ENCODE data around the gene OBSCN.

Gene OBSCN

GRCh38 chr1:228344631-228345072 is 136.8 kb downstream of the OBSCN start:
- DNase-seq = no peak

GRCh38 chr1:228345201-228345930 is 137.5 kb downstream of the OBSCN start:
- DNase-seq = no peak

DNA sequence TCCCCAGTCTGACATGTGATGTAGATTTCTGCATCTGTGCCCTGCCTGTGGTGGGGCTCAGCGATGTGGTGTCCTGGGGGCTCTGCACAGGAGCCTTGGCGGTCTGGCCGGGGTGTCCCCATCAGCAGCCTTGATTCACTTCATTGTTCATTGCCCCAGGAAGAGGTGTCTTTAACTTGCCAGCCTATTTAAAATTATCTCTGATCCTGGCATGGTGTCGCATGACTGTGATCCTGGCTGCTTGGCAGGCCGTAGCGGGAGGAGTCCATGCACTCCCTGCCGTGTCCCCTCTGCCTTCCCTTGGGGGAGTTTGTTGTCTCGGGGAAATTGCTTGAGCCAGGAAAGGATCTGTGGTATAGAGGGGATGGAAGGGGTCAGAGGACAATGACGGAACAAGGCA is 138.9 kb downstream of the OBSCN start:
- no peak for DNase-seq

DNA sequence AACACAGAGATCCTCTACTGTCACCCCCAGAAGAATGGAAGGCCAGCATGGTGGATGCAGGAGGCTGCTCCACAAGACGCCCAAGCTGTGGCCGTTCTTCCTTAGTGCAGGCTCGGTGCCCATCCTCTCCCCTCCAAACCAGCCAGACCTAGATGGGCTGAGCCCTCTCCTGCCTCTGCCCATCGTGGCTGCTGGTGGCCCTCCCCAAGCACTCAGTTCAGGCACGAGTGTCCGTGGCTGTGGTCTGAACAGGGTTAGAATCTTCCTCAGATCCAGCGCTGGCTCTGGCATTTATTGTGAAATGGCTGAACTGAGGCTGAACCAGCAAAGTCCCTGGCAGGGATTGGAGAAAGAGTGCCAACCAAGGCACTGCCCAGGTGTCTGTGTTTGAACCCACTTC is 139.3 kb downstream of the OBSCN start:
- no peak for DNase-seq

DNA sequence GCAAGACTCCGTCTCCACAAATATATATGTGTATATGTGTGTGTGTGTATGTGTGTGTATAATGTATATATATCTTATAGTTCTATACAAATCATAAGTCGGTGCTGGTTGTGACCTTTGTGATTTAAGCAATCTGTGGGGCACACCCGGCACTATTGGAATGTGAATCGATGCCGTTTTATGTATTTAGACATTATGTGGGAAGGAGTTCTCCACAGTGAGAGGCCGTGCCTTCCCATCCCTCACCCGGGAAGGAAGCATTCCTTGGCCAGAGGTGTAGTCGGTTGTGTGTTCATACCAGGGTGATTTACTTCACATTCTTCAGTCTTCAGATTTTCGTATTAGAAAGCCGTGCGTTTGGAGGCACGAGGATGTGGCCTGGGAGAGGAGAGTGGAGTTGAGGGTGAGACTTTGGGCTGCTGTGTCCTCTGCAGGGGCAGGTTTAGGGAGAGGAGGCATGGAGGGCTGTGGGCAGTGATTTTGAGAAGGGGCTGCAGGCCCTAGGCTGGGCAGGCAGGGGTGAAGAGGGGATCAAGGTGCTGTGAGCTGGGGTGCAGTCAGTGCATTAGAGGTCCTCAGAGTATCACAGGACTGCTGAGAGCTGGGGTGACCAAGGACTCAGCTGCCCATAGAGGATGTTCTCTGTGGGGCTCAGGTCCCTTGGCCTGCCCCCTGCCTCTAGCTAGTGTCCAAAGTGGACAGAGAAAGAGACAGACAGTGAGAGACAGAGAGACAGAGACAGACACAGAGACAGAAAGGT is 141.0 kb downstream of the OBSCN start:
- no peak for DNase-seq

DNA sequence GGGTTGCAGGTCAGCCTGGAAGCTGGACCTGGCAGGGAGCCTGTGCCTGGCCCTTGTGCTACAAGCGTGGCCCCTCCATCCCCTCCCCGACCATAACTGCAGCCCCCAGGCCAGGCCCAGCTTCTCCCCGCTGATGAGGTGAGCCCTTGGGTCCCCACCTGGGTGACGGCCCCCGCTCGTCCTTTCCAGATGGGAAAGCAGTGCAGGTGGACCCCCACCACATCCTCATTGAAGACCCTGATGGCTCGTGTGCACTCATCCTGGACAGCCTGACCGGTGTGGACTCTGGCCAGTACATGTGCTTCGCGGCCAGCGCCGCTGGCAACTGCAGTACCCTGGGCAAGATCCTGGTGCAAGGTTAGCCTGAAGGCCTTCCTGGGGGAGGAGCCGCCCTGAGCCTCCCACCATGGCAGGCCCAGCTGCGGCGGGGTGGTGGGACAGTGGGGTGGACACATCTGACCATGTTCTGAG is 141.9 kb downstream of the OBSCN start:
- no peak for DNase-seq

GRCh38 chr1:228350179-228350742 is 142.4 kb downstream of the OBSCN start:
- no peak for DNase-seq

DNA sequence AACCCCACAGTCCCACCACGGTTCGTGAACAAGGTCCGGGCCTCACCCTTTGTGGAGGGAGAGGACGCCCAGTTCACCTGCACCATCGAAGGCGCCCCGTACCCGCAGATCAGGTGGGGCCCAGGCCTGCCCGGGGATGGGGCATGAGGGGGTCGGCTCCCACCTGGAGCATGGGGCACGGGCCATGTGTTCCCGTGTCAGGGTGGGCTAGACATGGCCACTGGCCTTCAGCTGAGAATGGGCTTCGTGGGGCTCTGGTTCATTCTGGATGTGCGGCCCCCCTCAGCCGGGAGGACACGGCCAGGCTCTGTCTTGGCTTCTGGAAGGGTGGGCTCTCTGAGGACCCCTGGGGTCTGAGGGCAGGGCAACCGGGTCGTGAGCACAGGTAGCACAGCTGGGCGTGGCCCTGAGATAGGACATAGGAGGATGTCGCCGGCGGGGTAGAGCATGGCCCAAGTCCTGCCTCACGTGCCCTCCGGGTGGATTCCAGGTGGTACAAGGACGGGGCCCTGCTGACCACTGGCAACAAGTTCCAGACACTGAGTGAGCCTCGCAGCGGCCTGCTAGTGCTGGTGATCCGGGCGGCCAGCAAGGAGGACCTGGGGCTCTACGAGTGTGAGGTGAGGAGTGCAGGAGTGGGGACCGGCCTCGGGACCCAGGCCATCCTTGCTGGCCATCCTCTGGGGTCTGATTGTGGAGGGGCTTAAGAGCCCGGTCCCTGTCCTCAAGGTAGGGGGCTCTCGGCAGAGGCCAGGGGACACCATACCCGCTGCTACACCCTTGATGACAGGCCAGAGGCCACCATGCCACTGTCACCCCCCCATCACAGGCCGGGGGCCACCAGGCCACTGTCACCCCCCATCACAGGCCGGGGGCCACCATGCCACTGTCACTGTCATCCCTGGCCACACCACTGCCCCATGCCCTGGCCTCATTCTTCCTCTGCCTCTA is 143.3 kb downstream of the OBSCN start:
- DNase-seq = no peak

DNA sequence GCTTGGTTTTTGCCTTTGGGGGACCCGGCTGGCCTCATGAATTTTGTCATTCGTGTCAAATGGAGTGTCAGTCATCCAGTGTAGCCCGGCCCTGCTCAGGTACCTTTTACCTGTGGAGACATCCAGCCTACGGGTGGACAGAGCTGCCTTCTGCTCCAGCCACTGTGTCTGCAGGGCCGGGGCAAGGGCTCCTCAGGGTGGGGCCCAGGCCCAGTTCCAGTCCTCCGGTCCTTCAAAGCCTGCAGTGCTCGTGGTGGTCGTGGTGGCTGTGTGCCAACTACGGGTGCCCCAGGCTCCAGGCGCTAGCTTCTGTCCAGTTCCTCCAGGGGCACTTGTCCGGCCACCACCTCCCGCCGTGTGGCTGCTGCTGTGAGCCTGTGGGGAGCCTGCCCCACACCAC is 144.0 kb downstream of the OBSCN start:
- DNase-seq = no peak

- DNase-seq = no peak
Measured at GRCh38 chr1:228352677-228353481, 145.0 kb downstream of the OBSCN start.

DNA sequence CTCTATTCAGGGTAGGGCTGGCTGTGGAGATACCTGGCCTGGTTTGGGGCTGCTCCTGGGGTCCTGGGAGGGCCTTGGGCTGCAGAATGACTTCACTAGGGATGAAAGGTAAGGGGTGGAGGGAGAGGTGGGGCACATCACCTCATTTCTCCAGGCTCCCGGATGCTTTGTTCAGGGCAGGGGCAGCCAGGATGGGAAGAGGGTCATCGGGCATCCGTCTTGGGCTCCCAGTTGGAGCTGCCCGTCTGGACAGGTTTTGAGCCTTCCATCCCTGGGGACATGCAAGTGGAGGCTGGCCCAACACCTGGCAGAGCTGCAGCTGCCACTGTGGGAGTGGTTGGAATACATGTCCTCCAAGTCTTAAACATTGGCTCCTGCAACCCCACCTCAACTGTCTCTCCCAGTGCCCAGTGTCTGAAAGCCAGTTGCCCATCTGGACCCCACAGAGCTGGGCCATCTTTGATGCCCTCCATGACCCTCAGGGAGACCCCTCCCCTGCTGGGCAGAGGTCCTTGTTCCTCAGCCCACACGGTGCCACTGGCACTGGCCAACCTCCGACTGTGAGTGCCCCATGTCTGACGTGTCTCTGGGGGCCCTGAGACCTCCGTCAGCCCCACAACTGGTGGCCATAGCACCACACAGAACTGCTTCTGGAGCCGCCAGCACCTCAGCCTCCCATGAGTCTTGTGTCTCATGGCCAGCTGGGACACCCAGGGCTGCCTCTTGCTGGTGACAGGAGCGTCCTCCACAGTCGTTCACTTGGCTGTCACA is 145.9 kb downstream of the OBSCN start:
- DNase-seq = no peak

DNA sequence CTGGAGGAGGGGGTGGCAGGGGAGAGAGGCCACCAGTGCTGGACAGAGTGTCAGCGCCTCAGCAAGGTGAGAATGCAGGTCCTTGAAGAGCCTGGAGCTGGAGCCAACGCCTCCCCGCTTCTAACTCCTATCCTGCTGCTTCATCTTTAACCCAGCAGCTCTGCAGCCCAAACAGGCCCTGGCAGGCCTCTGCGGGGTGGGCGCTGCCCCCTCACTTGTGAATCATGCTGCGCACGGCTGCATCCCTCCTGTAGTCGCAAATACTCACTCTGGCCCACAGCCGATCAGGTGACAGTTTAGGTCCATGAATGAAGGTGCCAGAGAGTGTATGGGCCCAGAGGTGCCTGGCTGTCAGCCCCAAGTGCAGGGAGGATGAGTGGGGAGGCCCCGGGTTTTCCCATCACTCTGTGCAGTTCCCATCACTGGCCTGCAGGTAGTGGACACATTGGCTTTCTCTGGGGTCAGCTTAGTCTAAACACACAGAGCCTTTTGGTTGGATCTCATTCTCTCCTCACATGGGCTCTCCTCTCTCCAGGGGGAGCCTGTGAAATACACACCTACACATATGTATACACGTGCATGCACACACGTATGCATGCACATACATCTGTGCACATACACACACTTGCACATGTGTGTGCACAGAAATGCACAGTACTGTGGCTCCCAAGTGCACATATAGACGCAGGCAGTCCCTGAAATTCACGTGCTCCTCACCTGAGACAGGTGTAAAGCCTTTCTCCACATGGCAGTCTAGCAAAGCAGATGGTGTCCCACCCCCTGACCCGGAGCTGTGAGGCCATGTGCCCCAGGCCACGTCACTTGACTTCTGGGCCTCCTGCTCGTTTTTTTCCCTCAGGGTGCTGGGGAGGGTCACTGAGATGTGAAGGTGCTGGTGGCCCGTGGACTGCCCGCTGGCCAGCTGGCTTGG is 146.8 kb downstream of the OBSCN start:
- DNase-seq = no peak

DNA sequence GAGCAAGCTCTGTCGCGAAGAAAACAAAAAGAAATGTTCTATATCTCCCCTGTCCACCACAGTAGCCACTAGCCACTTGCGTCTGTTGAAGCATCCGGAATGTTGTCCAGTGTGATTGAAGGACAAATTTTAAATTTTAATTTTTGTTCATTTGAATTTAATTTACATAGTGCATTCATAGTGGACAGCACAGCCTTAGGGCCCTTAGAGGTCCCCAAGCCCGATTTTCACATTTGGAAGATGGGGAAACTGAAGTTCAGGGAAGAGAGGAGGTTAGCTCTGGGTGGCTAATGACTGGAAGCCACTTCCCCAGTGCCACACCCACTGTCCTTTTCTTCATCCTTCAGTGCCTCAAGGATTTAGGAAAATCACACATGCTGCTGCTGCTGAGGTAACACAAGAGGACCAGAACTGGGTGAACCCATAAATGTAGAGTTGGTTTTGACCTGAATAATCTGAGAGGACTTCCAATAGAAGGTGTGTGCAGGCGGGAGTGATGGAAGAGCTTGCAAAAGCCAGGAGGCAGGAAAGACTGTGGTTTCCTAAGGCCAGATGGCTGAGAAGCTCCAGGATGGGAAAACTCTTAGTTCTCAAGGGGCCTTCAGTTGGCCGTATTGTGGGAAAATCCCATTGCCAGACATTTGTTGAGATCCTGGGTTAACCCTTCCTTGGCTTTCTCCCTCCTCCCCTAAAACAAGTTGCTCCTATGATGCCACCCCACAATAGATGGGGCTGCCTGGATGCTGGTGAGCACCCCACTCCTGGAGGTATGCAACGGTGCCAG is 149.2 kb downstream of the OBSCN start:
- no peak for DNase-seq

DNA sequence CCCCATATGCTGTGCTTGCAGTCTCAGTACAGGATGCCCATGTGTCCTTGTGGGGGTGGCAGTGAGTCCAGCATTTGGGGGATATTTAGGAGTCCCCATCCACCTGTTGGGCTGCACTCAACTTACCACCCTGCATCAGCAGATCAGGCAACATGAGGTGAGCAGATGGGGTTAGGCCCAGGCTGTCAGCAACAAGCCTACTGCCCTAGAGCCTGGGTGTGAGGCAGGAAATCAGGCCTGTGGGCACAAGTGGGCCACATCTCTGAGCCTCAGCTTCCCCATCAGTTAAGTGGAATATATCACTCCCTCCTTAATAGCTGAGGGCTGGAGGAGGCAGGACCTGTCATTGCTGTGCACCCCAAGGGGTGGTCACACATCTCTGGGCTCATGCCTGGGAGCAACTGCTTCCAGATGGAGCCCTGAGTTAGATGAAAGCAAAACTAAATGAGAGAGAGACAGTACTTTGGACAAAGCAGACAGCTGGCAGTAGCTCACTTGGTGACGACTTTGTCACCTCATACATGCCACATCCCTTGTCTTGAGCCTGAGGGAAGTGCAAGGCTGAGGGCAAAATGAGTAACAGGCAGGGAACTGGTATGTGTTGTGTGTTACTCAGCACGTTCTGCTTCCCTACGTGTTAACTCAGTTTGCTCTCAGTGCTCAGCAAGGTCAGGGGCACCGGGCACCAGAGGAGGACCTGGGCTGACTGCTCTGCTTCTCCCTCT is 150.4 kb downstream of the OBSCN start:
- no peak for DNase-seq

- DNase-seq = no peak
Measured at GRCh38 chr1:228358764-228359612, 151.1 kb downstream of the OBSCN start.

GRCh38 chr1:228359613-228360532 is 152.0 kb downstream of the OBSCN start:
- DNase-seq = no peak
